Superior temporal gyrus (tissue), 1 donor: ENCODE results near the gene RALB.
"Not testable (repeated sequence)": the region's sequence is repeated elsewhere in the genome, so short reads cannot be mapped to it uniquely, and the experiment has no call there.

Experiments
- DNase-seq: peaks from one replicate; pipeline ENCODE4 v3.0.0-alpha.2; 2016; ENCODE audit errors: extremely low spot score

Gene RALB

DNA sequence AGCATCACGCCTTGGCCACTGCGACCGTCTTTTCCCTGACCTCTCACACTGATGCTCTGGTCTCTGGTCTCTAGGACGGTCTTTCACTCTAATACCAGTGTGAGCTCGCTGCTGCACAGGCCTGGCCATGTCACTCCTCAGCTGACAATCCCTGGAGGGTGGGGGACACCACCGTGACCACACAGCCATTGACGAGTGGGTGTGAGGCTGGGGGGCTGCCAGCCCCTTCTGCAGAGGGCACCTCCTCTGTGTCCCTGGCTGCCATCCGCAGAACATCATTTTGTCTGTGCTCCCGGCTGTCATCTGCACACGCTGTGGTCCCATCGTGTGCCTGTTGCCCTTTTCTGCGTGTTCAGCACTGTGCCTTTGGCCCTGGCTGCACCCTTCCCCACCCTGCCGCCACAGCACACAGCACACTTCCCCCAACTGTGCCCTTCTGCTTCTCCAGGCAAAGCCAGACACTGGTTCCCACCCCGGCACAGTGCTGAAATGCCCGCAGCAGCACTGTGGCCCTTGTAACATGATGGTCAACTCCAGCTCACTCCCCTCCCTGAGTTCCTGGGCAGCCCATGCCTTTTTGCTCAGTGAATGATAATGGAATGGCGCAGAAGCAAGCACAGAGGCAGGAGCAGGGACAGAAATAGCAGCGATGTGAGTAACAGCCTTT is 62.8 kb downstream of the RALB start:
- DNase-seq: no peak

DNA sequence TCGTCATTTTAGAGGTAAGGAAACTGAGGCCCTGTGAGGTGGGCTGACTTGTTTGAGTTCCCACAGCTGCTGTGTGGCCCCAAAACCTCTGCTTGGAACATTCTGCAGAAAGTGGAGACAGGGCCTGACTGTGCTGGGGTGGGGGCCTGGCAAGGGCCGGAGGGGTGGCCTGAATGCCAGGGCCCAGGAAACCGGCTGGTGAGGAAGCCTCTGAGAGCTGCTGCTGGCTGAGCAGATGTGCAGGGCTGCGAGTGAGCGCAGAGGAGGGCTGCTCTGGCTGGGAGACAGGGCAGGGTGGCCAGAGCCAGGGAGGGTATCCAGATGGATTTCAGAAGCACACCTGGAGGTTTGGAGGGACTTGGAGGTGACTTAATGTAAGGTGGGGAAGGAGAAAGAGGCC is 63.4 kb downstream of the RALB start:
- no peak for DNase-seq

DNA sequence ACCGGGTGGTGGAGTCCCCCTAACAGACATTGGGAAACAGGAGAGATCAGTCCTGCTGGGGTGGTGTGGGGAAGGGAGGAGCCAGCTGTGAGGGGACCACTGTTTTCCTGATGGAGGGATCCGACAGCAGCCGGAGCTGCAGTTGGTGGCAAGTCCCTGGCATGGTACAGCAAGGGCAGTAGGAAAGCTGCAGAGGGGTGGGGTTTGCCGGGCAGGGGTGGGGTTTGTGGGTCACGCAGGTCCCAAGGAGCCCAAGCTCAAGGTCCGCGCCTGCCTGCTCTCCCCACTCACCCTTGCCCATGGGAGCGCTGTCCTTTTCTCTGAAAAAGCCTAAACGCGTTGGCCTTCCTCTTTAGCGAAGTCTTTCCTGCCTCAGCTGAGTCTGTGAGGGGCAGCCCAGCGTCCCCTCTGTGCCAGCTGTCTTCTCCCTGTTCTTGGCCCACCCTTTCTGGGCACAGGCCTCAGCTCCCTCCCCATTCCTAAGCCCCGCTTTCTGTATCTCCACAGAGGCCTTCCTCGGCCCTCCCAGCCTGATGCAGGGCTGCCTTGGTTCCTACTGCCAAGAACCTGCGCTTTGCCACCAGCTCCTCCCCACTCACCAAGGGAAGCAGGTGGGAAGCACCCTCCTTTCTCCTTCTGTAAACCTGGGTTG is 64.0 kb downstream of the RALB start:
- no peak for DNase-seq

DNA sequence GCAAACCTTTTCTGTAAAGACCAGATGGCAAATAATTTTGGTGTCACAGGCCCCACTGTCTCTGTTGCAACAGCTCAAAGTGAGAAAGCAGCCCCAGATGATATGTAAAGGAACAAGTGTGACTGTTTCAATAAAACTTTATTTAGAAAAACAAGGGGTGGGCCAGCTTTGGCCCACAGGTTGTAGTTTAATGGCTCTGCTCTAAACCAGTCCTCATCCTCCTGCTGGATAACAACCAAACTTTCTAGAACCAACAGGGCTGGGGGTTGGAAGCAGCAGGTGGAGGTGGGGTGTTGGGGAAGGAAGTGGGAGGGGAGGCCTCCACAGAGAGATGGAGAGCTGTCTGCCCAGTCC is 64.5 kb downstream of the RALB start:
- DNase-seq: no peak

DNA sequence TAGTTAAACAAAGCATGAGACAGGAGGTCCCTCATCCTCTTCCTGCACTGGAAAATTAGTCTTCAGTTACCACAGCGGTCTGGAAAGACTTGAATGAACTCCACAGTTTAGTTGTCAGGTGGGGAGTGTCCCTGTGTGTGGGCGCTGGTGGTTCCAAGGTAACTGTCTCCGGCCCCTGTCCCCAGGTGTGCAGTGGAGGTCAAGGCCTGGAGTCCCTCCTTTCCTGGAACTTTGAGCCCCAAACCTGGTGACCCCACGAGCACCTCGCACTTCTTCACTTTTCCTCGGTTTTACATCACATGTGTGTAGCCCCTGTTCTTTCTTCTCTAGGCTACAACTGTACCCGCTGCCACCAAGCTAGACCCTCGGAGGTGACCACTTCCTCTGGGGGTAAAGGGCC is 65.3 kb downstream of the RALB start:
- no peak for DNase-seq

DNA sequence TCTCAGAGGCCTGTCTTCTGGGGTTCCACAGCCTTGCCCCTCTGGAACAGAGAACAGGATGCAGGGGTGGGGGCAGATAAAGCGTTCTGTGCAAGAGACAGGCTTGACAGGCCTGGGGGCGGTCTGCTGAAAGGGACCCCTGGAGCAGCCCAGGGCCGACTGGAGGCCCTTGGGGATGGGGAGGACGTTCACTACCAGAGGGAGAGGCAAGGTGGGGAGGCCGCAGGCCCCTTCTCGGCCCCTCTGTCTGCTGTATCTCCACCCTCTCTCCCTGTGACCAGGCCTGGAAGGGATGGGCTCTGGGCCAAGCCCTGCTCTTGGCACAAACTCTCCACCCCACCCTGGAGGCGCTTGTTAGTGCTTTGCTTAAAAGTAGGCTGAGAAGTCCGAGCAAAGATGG is 66.0 kb downstream of the RALB start:
- DNase-seq: no peak

DNA sequence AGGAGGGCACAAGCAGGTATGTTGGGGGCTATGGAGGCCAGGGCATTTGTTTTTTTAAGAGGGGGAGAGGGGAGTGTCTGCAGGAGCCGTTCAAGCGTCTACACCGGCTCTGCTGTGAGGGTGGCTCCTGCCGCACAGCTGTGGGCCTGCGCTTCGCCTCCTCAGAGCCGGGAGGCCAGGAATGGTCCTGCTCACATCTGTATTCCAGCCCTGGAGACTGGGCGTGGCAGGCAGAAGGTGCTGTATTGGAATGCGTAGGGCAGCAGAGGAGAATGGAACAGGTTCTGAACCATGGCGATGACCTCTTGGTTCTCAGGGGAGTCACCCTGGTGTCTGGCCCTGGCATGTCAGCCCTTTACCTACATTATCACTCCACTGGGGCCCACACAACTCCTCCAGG is 66.5 kb downstream of the RALB start:
- DNase-seq: no peak

DNA sequence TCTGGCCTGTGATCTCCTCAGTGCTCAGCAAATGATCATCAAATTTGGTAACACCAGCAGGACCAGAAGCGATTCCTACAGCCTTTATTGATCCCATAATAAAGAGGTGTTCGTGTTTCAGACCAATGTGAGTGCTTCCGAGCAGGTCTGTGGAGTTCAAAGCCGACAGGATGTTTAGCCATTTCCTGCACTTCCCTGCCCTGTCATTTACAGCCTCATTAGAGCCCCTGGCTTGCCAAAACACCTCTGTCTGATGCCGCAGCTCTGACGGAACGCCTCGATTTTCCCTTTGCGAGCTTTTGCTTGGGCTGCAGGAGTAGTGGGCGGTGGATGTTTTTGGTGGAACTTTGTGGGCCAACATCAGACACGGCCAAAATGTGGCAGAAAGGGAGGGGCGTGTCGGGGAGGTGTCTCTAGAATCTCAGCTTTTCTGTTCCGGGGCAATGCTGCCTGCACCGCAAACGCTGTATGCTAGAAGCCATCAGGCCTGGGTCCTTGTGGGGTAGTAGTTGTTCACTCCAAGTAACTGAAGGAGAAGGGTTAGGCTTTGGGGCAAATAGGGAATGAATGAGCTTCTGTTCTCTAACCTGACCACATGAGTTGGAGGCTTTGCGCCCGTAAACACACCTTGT is 67.2 kb downstream of the RALB start:
- DNase-seq: no peak

DNA sequence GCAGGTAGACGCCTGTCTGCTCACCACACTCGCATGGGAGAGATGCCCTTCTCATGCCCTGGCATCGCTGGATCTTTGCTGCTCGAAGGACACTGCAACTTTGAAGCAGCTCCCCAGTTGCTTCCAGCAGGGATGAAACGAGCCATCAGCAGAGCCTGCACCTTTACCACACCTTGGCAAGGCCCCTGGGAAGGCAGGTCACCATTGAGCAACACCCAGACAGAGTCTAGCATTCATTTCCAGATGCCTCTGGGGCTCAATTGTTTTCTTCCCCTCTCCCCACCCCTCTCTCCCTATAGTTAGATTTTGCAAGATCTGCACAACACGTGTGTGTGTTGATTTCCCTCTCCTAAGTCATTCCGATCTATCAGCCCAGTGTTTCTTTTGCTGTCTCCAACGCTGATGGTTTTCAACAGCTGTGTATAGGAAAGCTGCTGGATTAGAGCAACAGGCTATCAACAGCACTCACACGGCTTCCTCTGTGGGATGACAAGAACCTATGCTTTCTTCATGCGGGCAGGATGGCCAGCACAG is 67.7 kb downstream of the RALB start:
- DNase-seq: no peak

DNA sequence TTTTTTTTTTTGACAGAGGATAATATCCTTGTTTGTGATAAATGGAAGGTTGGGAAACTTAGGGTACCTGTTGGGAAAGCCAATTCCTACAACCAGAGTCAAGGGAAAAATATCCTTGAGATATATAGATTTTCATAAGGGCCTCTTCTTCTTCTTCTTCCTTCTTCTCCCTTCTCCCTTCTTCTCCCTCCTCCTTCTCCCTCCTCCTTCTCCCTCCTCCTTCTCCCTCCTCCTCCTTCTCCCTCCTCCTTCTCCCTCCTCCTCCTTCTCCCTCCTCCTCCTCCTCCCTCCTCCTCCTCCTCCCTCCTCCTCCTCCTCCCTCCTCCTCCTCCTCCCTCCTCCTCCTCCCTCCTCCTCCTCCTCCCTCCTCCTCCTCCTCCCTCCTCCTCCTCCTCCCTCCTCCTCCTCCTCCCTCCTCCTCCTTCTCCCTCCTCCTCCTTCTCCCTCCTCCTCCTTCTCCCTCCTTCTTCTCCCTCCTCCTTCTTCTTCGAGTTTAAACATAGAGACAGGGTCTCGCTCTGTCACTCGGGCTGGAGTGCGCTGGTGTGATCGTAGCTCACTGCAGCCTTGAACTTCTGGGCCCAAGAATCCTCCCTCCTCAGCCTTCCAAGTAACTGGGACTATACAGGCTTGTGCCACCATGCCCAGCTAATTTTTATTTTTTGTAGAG is 68.4 kb downstream of the RALB start:
- not testable (repeated sequence) for DNase-seq

DNA sequence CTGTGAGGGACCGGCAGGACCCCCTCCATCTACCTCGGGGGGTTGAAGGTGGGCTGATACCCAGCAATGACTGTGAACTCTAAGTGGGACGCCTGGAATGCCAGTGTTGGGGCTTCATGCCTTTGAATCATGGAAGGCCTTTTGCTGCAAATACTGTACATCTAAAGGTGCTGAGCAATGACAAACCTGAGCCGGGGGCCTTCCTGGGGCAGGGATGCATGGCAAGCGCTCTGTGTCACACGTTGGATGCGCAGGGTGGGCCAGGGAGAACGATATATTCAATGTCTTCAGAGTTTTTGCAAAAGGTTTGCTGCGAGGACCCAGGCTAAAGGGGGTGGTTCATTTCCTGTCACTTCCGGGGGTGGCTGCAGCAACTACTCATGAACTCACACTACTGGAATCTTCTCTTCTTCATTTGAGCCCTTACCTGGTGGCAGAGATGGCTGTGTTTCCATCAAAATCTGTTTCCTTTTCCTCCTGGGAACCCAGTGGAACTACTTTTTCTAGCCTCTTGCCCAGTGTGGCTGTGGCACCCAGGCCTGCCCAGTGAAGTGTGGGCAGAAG is 69.2 kb downstream of the RALB start:
- no peak for DNase-seq

DNA sequence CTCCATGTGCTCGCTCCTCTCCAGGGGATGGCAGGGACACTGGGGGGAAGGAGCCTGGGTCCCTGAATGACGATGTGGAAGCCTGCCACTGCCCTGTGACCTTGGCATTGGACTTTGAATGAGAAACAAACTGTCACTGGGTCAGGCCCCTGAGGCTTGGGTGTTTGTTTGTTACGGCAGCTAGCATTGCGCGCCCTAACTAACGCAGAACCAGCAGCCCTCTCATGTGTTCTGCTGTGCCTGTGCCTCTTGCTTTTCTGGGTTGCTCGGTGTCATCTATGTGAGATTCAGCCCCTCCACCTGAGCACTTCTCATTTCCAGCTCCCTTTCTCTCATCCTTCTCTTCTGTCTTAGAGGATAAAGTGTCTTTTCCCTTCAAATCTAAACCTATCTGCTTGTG is 69.7 kb downstream of the RALB start:
- DNase-seq: no peak

DNA sequence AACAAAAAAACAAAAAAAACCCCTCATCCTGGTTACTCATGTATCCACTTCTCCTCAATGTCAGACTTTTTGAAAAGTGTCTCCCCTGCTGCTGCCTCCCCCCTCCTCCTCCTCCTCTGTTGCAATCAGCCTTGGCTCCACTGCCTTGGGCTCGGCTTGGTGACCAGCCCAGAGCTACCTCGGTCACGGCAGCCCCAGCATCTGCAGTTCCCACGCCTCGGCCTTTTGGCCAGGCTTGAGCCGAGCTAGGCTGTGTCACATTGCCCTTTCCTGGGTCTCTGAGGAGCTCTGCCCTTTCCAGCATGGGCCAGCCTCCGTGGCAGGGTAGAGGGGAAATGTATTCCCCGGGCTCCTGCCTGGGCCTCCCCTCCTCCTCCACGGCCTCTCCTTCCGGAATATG is 70.6 kb downstream of the RALB start:
- no peak for DNase-seq

DNA sequence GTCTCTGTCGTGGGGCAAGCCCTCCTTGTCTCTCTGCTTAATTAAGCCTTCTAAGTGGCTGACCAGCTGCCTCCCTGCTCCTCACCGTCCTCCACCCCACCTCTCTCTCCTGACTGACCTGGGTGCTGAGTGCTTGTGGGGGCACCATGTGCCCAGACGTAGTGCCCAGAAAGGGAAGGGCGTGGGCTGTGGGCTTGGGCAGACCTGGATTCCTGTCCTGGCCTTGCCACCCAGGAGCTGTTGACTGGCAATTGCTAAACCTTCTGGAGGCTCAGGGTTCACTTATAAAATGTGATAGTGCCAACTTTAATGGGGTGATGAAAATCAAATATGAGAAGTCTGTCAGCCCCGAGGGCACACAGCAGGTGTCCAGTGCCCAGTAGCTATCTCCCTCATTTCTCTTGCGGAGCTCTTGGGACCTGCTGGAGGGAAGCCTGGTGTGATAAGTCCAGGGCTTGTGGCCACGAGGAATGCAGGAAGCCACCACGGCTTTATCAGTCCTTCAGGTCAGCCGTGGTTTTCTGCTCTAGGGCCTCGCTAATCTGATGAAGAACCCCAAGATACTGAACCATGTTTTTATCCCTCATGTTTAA is 71.3 kb downstream of the RALB start:
- DNase-seq: no peak

DNA sequence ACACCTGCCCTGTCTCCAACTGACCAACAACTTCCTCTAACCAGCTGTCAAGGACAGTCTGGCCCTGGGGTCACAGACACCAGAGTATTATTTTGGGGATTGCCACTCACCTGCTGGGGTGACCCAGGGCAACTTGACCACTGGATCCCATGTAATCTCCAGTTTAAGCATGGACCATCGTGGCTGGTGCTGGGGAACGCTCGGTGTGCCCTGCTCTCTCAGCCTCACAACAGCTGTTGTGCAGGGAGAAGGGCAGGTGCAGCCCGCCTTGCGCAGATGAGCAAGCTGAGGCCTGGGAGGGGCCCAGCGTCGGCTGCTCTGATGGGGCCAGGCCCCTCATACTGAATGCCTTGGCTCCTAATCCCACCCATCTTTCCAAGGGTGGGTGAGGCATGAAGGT is 72.3 kb downstream of the RALB start:
- no peak for DNase-seq

DNA sequence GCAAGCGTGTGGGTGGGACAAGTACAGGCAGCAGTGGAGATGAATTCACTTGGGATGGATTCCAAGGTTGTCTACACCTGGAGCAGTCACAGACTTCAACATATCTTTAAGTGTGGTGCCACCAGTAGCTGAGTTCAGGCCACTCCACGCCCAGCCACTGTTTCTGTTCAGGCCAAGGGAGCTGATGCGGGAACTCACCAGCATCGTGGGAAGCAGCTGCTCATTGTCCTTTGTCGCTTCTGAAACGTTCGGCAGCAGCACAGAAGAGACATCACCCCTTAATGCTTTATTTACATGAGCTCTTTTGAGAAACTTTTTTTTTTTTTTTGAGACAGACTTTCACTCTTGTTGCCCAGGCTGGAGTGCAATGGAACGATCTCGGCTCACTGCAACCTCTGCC is 73.4 kb downstream of the RALB start:
- DNase-seq: no peak

DNA sequence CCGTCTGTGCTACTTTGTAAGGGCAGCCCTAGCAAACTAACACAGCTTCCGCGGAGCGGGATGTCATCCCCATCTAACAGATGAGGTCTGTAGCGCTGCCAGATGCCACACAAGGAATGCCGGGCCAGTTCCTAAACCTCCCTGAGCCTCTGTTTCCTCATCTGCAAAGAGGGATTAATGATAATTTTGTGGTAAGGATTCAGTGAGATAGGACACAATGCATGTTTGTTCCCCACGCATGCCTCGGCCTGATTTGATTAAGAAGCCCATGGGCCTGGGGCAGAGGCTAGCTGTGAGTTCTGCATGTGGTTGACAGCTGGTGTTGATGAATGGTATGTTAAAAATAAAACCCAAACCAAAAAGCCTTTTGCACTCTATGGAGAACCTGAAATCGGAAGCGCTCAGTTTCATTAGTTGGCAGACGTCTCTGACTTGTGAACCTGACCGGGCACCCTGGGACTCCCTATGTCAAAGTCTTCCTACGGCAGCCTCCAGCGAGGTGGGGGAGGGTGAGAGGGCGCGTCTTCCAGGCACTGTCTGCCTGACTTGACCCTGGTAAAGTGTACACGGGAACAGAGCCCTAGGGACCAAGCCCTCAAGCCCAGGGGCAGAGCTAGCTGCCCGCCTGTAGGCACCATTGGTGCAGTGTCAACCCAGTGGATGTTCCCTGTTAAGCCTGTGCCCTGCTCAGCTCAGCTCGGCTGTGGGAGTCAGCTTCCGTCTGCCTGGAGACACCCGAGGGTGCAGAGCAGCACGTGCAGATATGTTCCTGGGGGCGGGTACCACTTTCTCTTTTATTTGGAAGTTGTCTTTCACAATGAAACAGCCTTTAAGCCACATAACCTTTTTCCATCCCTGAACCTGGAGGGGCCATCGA is 78.5 kb downstream of the RALB start:
- DNase-seq: no peak

DNA sequence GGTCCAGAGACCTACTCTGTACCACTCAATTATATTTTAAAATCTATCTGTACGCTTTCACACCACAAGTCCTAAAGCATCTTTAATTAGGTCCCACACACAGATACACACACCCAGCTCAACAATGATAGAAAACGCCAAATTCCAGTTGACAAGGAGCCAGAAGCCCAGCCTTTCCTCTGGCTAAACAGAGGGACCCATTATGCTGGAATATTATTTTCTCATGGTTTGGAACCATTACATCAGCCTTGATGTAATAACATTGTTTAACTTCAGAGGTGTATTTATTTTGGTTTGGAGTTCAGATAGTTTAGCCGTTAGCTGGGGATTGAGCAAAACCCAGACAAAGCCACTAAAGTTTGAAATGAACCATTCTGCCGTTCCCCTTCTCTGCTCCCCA is 79.3 kb downstream of the RALB start:
- DNase-seq: no peak

DNA sequence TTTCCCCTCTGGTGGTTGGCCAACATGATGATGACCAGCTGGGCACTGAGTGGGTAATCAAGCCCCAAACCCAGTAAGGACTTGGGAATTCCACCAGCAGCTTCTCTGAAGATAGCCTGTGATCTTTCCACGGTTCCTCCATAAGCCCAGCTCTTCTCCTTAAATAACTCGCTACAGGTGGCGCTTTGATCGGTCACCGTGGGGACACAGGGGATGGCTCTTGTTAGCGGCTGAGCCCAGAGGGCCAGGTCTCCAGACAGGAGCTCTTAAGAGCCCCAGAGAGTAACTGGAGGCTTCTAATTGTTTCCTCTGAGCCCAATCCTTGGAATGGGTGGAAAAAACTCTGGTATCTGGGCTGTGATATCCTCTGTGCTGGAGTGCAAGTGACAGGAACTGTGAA is 79.7 kb downstream of the RALB start:
- no peak for DNase-seq

DNA sequence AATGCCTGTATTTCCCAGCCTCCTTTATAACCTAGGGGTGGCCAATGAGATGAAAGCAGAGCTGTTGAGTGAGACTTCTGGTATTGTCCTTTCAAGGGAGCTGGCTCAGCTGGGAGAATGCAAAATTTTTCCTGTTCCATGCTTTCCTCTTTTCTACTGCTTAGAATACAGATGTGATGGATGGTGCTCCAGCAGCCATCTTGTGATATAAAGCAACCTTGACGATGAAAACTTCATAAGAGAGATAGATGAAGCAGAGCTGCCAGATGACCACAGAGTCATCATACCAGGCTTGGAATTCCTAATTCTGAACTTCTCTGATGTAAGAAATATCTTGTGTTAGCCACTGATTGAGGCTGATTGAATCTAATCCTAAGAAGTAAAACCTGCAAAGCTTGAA is 81.4 kb downstream of the RALB start:
- DNase-seq: no peak

DNA sequence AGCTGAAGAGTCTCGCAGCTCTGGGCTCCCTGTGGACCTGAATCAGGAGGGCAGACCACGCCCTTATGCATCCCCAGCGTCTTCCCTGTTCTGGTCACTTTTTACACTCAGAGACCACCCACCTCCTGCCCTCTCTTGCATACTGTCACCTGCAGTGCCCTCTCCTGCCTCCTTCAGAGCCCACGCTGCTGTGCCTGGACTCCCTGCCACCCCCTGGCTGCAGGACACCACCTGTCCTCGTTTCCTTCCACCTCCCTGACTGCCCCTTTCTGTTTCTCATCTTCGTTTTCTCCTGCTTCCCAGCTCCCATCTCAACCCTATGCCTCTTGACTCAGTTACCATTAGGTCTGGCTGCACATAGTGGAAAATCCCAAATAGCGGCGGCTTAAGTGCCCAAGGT is 84.1 kb downstream of the RALB start:
- DNase-seq: no peak
